ENCODE data around the gene WDR36. TPM values are rescaled to one million over a fixed set of nuclear protein-coding genes. Genes with fewer than 3 reads are reported as not detected.

Gene WDR36
- total and polyA plus RNA-seq, 2 experiments from 2014 or later, result 18.5 to 56.8 TPM

- TF ChIP-seq REST (IDR thresholded peaks at IDR 0.05; ENCODE audit: unreplicated experiment), result no peak
These were observed 27.1 kb downstream of the WDR36 start (continued) for GRCh38 chr5:111119221-111119620.

- Histone ChIP-seq H3K79me2 (replicated peaks; ENCODE audit: insufficient read depth) (no peaks in the 10 kb centered on the region; the same call in 1 of the 2 replicates), H3K27ac (ENCODE audit: low read depth) (no peak overlapping the region), H3K27me3 (ENCODE audit: insufficient read depth) (no peaks in the 10 kb centered on the region), H4K20me1 (replicated peaks; ENCODE audit: insufficient read depth) (no peaks in the 10 kb centered on the region; the same call in 1 of the 2 replicates), H3K9me2 (ENCODE audit: insufficient read depth) (no peaks in the 10 kb centered on the region), H2AFZ (no peak overlapping the region), H3K4me2 (no peak overlapping the region), H3F3A (replicated peaks; ENCODE audit: low read depth) (no peaks in the 10 kb centered on the region), H3K4me3 (no peak overlapping the region), H3K4me1 (ENCODE audit: insufficient read depth) (peaks cover 47% of the 10 kb centered on the region), H3K36me3 (ENCODE audit: insufficient read depth) (peaks cover 40% of the 10 kb centered on the region; the same call in 1 of the 2 replicates)
- H3K27ac Mint-ChIP-seq, result no peak overlapping the region
- no peak overlapping the region for H3K4me3 Mint-ChIP-seq
- H3K36me3 Mint-ChIP-seq (ENCODE audit: low read depth), result peaks cover 40% of the 10 kb centered on the region
- no peaks in the 10 kb centered on the region for H3K27me3 Mint-ChIP-seq (ENCODE audit: insufficient read depth, low read depth, poor library complexity)
- no peaks in the 10 kb centered on the region for H3K9me3 Mint-ChIP-seq
- peaks cover 38% of the 10 kb centered on the region for H3K4me1 Mint-ChIP-seq
- ATAC-seq (no peak), DNase-seq (ENCODE audit: low spot score) (no peak)
- TF ChIP-seq ETS1 (IDR thresholded peaks at IDR 0.05), result no peak
- TF ChIP-seq JUNB (IDR thresholded peaks at IDR 0.05; ENCODE audit: unreplicated experiment), result no peak
- no peak for TF ChIP-seq CTCF (conservative IDR thresholded peaks at IDR 0.05; ENCODE audit: low read depth in 2 of 2)
- no peak for TF ChIP-seq ZNF331 (CRISPR knock-in tag; IDR thresholded peaks at IDR 0.05; ENCODE audit: low read depth)
- TF ChIP-seq EZH2phosphoT487 (IDR thresholded peaks at IDR 0.05; ENCODE audit: unreplicated experiment), result no peak
- TF ChIP-seq EZH2 (IDR thresholded peaks at IDR 0.05; ENCODE audit: low read depth, unreplicated experiment), result no peak
- TF ChIP-seq ZNF114 (CRISPR knock-in tag; IDR thresholded peaks at IDR 0.05), result no peak
- no peak for TF ChIP-seq CREB1 (CRISPR knock-in tag; IDR thresholded peaks at IDR 0.05; ENCODE audit: low read depth)
- no peak for TF ChIP-seq STAT1 (IDR thresholded peaks at IDR 0.05; ENCODE audit: unreplicated experiment)
- no peak for TF ChIP-seq POLR2AphosphoS5 (IDR thresholded peaks at IDR 0.05; ENCODE audit: low read depth)
- no peak for TF ChIP-seq NANOG (IDR thresholded peaks at IDR 0.05; ENCODE audit: borderline replicate concordance)
- no peak for TF ChIP-seq REST (IDR thresholded peaks at IDR 0.05; ENCODE audit: unreplicated experiment)
These were observed 27.7 kb downstream of the WDR36 start for GRCh38 chr5:111119856-111120255.

Measured in GM23338 (cell line).